Panc1 (cell line): Measurements from ENCODE around the gene MVK. TPM values are rescaled to one million over a fixed set of nuclear protein-coding genes. Genes with fewer than 3 reads are reported as not detected.

Experiments
- ATAC-seq: fragments of 200-7000 bp; cut with Tn5 transposase; 2 replicates; pipeline ENCODE4 v1.9.1; 2020; ENCODE audit warnings: mild to moderate bottlenecking, moderate library complexity
- BruUV-seq: library from RNA; stranded (reverse); fragments of 400-500 nt; replicated peaks from 2 replicates; lab custom pipeline; 2021; lab: Mats Ljungman, UMichigan
- CTCF ChIA-PET: fragments of 300-600 bp; sonication (Branson Sonifier 250); formaldehyde crosslinking; loops from one replicate; lab custom pipeline; 2022; ENCODE audit warnings: antibody characterized with exemption; lab: Charles Lee
- POLR2A ChIA-PET: fragments of 300-600 bp; sonication (Branson Sonifier 250); formaldehyde crosslinking; loops from one replicate; lab custom pipeline; 2022; ENCODE audit warnings: antibody characterized with exemption; lab: Charles Lee
- DNase-seq: peaks from one replicate; pipeline ENCODE4 v3.0.0-alpha.2; 2010; ENCODE audit warnings: low read depth, low spot score
- H3K27ac ChIP-seq: 2 replicates; pipeline ENCODE4 v1.5.1; 2011; ENCODE audit warnings: mild to moderate bottlenecking, low read length, inconsistent platforms
- H3K27me3 ChIP-seq: fragments of 200-500 bp; sonication (Bioruptor generic); 2 replicates; pipeline ENCODE4 v1.6.0; 2014; ENCODE audit warnings: low read length, inconsistent platforms; ENCODE audit not compliant: control insufficient read depth, insufficient read depth
- H3K36me3 ChIP-seq: fragments of 200-500 bp; sonication (Bioruptor generic); 2 replicates; pipeline ENCODE4 v1.5.1; 2014; ENCODE audit warnings: inconsistent platforms, mild to moderate bottlenecking, low read length, moderate library complexity; ENCODE audit not compliant: control insufficient read depth, insufficient read depth
- H3K4me1 ChIP-seq: 2 replicates; pipeline ENCODE4 v1.5.1; 2011; ENCODE audit warnings: inconsistent platforms, mild to moderate bottlenecking, low read length, moderate library complexity; ENCODE audit not compliant: control insufficient read depth, insufficient read depth
- H3K4me3 ChIP-seq, 2 experiments: 2 replicates each; pipeline ENCODE4 v1.5.1; 2011 to 2012; ENCODE audit warnings: low read depth in 2 of 2, low read length in 2 of 2, mild to moderate bottlenecking in 2 of 2, inconsistent platforms in 1 of 2, moderate library complexity in 1 of 2
- H3K9me3 ChIP-seq: fragments of 200-500 bp; sonication (Bioruptor generic); 2 replicates; pipeline ENCODE4 v1.5.1; 2014; ENCODE audit warnings: low read depth, mild to moderate bottlenecking, inconsistent platforms, low read length, moderate library complexity; ENCODE audit not compliant: control insufficient read depth, insufficient read depth
- CTCF ChIP-seq: fragments of 450-650 bp; IDR thresholded peaks from 2 replicates; pipeline ENCODE4 v1.5.1; 2017; ENCODE audit warnings: mild to moderate bottlenecking
- POLR2AphosphoS5 ChIP-seq: IDR thresholded peaks from 2 replicates; pipeline ENCODE4 v1.6.1; 2012; ENCODE audit warnings: mild to moderate bottlenecking, low read depth, low read length, moderate library complexity
- REST ChIP-seq, 2 experiments: IDR thresholded peaks; 2 replicates each; pipeline ENCODE4 v1.6.1; 2011 to 2012; ENCODE audit warnings: low read depth in 2 of 2, control low read depth in 1 of 2, low read length in 1 of 2, mild to moderate bottlenecking in 1 of 2, moderate library complexity in 1 of 2; ENCODE audit not compliant: insufficient read depth in 1 of 2
- SIN3A ChIP-seq: IDR thresholded peaks from 2 replicates; pipeline ENCODE4 v1.6.1; 2012; ENCODE audit warnings: low read depth, mild to moderate bottlenecking, low read length, moderate library complexity, borderline replicate concordance; ENCODE audit not compliant: insufficient read depth
- TCF7L2 ChIP-seq: IDR thresholded peaks from 2 replicates; pipeline ENCODE4 v1.6.1; 2011; ENCODE audit warnings: mild to moderate bottlenecking, low read depth, low read length, inconsistent platforms
- in situ Hi-C: cut with HindIII; loops from 2 replicates; pipeline ENCODE4 v1.10.0; 2016; ENCODE audit warnings: low sequenced_read_pairs, low pct_unique_long_range_greater_than_20kb
- intact Hi-C: fragments of 100-400 bp; cut with micrococcal nuclease; formaldehyde crosslinking; loops from one replicate; pipeline ENCODE4 v1.10.0; 2022; ENCODE audit not compliant: unreplicated experiment
- total RNA-seq: library from RNA; stranded (reverse); gene quantifications from one replicate; pipeline ENCODE4 v1.2.1, GENCODE V29; 2021; ENCODE audit not compliant: unreplicated experiment

MVK gene
- total RNA-seq, 1 experiment from 2014 or later: 41.6 TPM

- Histone ChIP-seq H3K27me3 (no peaks in the 10 kb centered on the region), H3K36me3 (no peaks in the 10 kb centered on the region), H3K27ac (no peak overlapping the region), H3K4me3 (no peak overlapping the region), H3K9me3 (no peaks in the 10 kb centered on the region), H3K4me1 (no peaks in the 10 kb centered on the region)
- DNase-seq: no peak
- CTCF ChIA-PET: interaction anchor here (0.5 to 0.6 kb wide), 2 partner anchors 26 to 174 kb away, joined by 4 read pairs; no protein-coding TSS in a partner anchor
- no peak for ATAC-seq
- BruUV-seq: no TSS peak
- intact Hi-C loops: no loop called here
- in situ Hi-C loops: no loop called here
- TF ChIP-seq TCF7L2 (no peak), POLR2AphosphoS5 (no peak), REST (IDR thresholded peaks at IDR 0.05; ENCODE audit: insufficient read depth in 1 of 2, low read depth in 2 of 2, low read length in 1 of 2) (no peak), SIN3A (no peak), CTCF (no peak)
- POLR2A ChIA-PET: no interaction called here
These were observed 32.8 kb upstream of the MVK start for GRCh38 chr12:109540526-109541412.

GRCh38 chr12:109541413-109541726, 32.2 kb upstream of the MVK start:
- TF ChIP-seq POLR2AphosphoS5 (no peak), TCF7L2 (no peak), CTCF (no peak), REST (IDR thresholded peaks at IDR 0.05; ENCODE audit: insufficient read depth in 1 of 2, low read depth in 2 of 2, low read length in 1 of 2) (no peak), SIN3A (no peak)
- no TSS peak for BruUV-seq
- in situ Hi-C loops: no loop called here

More at GRCh38 chr12:109541413-109541726, 32.2 kb upstream of the MVK start:
- DNase-seq (no peak), ATAC-seq (no peak)
- Histone ChIP-seq H3K27ac (no peak overlapping the region), H3K9me3 (no peaks in the 10 kb centered on the region), H3K4me1 (no peaks in the 10 kb centered on the region), H3K27me3 (no peaks in the 10 kb centered on the region), H3K36me3 (no peaks in the 10 kb centered on the region), H3K4me3 (no peak overlapping the region)
- intact Hi-C loops: no loop called here
- ChIA-PET CTCF (interaction anchor here (0.6 kb wide), 1 partner anchor 173 kb away, joined by 4 read pairs; no protein-coding TSS in a partner anchor), POLR2A (no interaction called here)
